Lower lobe of right lung (tissue), 2 donors: ENCODE results near the gene BDH2. TPM values are rescaled to one million over a fixed set of nuclear protein-coding genes. Genes with fewer than 3 reads are reported as not detected.

Experiments used
- ATAC-seq, 2 donors: fragments of 200-7000 bp; cut with Tn5 transposase; one replicate each; pipeline ENCODE4 v1.9.1; 2020 to 2022; ENCODE audit warnings: mild to moderate bottlenecking in 2 of 2, moderate library complexity in 2 of 2
- DNase-seq: peaks from one replicate; pipeline ENCODE4 v3.0.0-alpha.2; 2020
- H3K27ac ChIP-seq: fragments of 200-600 bp; one replicate; pipeline ENCODE4 v1.8.0; 2022
- H3K27me3 ChIP-seq: fragments of 200-600 bp; one replicate; pipeline ENCODE4 v1.8.0; 2022; ENCODE audit warnings: low read depth
- H3K36me3 ChIP-seq: fragments of 200-600 bp; one replicate; pipeline ENCODE4 v1.8.0; 2022; ENCODE audit warnings: mild to moderate bottlenecking
- H3K4me1 ChIP-seq: fragments of 200-600 bp; one replicate; pipeline ENCODE4 v1.8.0; 2022
- H3K4me3 ChIP-seq: fragments of 200-600 bp; one replicate; pipeline ENCODE4 v1.8.0; 2022; ENCODE audit warnings: mild to moderate bottlenecking
- H3K9me3 ChIP-seq: fragments of 200-600 bp; one replicate; pipeline ENCODE4 v1.8.0; 2022
- CTCF ChIP-seq: fragments of 200-600 bp; IDR thresholded peaks from one replicate; pipeline ENCODE4 v1.8.0; 2022; ENCODE audit warnings: antibody characterized with exemption, mild to moderate bottlenecking
- intact Hi-C: fragments of 100-400 bp; cut with DNase I; formaldehyde crosslinking; loops from one replicate; pipeline ENCODE4 v1.11.0; 2022
- total RNA-seq: library from RNA; stranded (reverse); fragmentation: NEBNext Ultra II Directional; extraction: Animal tissue kit (Norgen Biotek cat#: 25700); gene quantifications from one replicate; pipeline ENCODE4 v1.2.1, GENCODE V29; 2021
- donor health status: DM: no; HTN: yes; CAD: no; lungs with severe emphysema.

Gene BDH2
- total RNA-seq, 1 donor from 2014 or later = 46.2 TPM

GRCh38 chr4:103097112-103097511 lies 2.5 kb downstream of the BDH2 start:
- intact Hi-C loops = no loop called here
- H3K36me3 ChIP-seq = peaks cover 13% of the 10 kb centered on the region
- DNase-seq (no peak), ATAC-seq (peak in 1 of 2 donors; percentile 8)
- H3K27me3 ChIP-seq = no peaks in the 10 kb centered on the region
- peaks cover 24% of the 10 kb centered on the region for H3K4me1 ChIP-seq
- no peaks in the 10 kb centered on the region for H3K9me3 ChIP-seq
- no peak overlapping the region for H3K27ac ChIP-seq
- no peak overlapping the region for H3K4me3 ChIP-seq
- TF ChIP-seq CTCF = no peak

- Histone ChIP-seq H3K36me3 (peaks cover 34% of the 10 kb centered on the region), H3K27me3 (no peaks in the 10 kb centered on the region), H3K4me1 (peaks cover 24% of the 10 kb centered on the region), H3K27ac (no peak overlapping the region), H3K9me3 (no peaks in the 10 kb centered on the region), H3K4me3 (no peak overlapping the region)
- TF ChIP-seq CTCF = no peak
- DNase-seq = no peak
- intact Hi-C loops = no loop called here
- ATAC-seq = no peak
Measured at GRCh38 chr4:103095080-103095479, 4.6 kb downstream of the BDH2 start.

GRCh38 chr4:103092245-103092644 lies 7.4 kb downstream of the BDH2 start:
- Histone ChIP-seq H3K4me3 (no peak overlapping the region), H3K27ac (no peak overlapping the region), H3K4me1 (peaks cover 1% of the 10 kb centered on the region), H3K9me3 (no peaks in the 10 kb centered on the region), H3K27me3 (no peaks in the 10 kb centered on the region), H3K36me3 (peaks cover 62% of the 10 kb centered on the region)
- no peak for TF ChIP-seq CTCF
- no peak for ATAC-seq
- DNase-seq = no peak
- intact Hi-C loops = no loop called here

- no peaks in the 10 kb centered on the region for H3K4me1 ChIP-seq
- H3K27ac ChIP-seq = no peak overlapping the region
- ATAC-seq = peak in 1 of 2 donors; percentile 55
- DNase-seq = no peak
- H3K9me3 ChIP-seq = no peaks in the 10 kb centered on the region
- H3K27me3 ChIP-seq = no peaks in the 10 kb centered on the region
- H3K4me3 ChIP-seq = no peak overlapping the region
- peak; percentile 53 for TF ChIP-seq CTCF
- H3K36me3 ChIP-seq = peaks cover 67% of the 10 kb centered on the region
- intact Hi-C loops = no loop called here
Measured at GRCh38 chr4:103091601-103092223, 7.9 kb downstream of the BDH2 start.

- Histone ChIP-seq H3K27me3 (no peaks in the 10 kb centered on the region), H3K36me3 (peaks cover 86% of the 10 kb centered on the region), H3K9me3 (no peaks in the 10 kb centered on the region), H3K4me3 (no peak overlapping the region), H3K27ac (no peak overlapping the region), H3K4me1 (no peaks in the 10 kb centered on the region)
- no peak for ATAC-seq
- intact Hi-C loops = no loop called here
- DNase-seq = no peak
- TF ChIP-seq CTCF = no peak
Measured at GRCh38 chr4:103089481-103089880, 10.2 kb downstream of the BDH2 start.
